GM12878 (cell line): ENCODE measurements around the gene IFI30. TPM values are rescaled to one million over a fixed set of nuclear protein-coding genes. Genes with fewer than 3 reads are reported as not detected.

Experiments used
- BCL11A ChIP-seq: IDR thresholded peaks from 2 replicates; pipeline ENCODE4 v1.6.1; 2011; ENCODE audit warnings: low read depth, low read length
- BHLHE40 ChIP-seq, 2 experiments: fragments of 450-650 bp in 1 of 2; IDR thresholded peaks; 2 replicates each; pipeline ENCODE4 v1.6.1; 2011 to 2017; ENCODE audit warnings: low read depth in 2 of 2, borderline replicate concordance in 1 of 2, improper control_type of control experiment in 1 of 2, low read length in 1 of 2, mild to moderate bottlenecking in 1 of 2
- BMI1 ChIP-seq: fragments of 450-650 bp; IDR thresholded peaks from 2 replicates; pipeline ENCODE4 v1.6.1; 2016; ENCODE audit warnings: mild to moderate bottlenecking, moderate library complexity, borderline replicate concordance
- CBFB ChIP-seq: IDR thresholded peaks from 2 replicates; pipeline ENCODE4 v1.6.1; 2016; ENCODE audit warnings: antibody characterized with exemption, low read depth
- CTCF ChIP-seq, 3 experiments: IDR thresholded peaks in 2 of 3; conservative IDR thresholded peaks in 1 of 3; 2 replicates each; pipeline ENCODE4 v1.5.1; 2011; ENCODE audit warnings: low read depth in 3 of 3, low read length in 3 of 3, mild to moderate bottlenecking in 3 of 3, control low read depth in 2 of 3, moderate library complexity in 2 of 3, inconsistent platforms in 1 of 3, mixed read lengths in 1 of 3; ENCODE audit not compliant: control insufficient read depth in 2 of 3, insufficient read depth in 1 of 3; ENCODE audit errors: extremely low read depth in 1 of 3
- E4F1 ChIP-seq: fragments of 450-650 bp; IDR thresholded peaks from 2 replicates; pipeline ENCODE4 v1.6.1; 2018; ENCODE audit warnings: borderline replicate concordance, mild to moderate bottlenecking; ENCODE audit not compliant: partially characterized antibody
- FOXM1 ChIP-seq: IDR thresholded peaks from 2 replicates; pipeline ENCODE4 v1.6.1; 2012; ENCODE audit warnings: low read depth, mild to moderate bottlenecking, inconsistent platforms, low read length, moderate library complexity
- GATAD2B ChIP-seq: fragments of 450-650 bp; conservative IDR thresholded peaks from 2 replicates; pipeline ENCODE4 v1.6.1; 2017; ENCODE audit warnings: low read depth, mild to moderate bottlenecking, moderate library complexity
- HCFC1 ChIP-seq: fragments of 150-350 bp; IDR thresholded peaks from 2 replicates; pipeline ENCODE4 v1.6.1; 2014; ENCODE audit warnings: low read length
- HDAC2 ChIP-seq: fragments of 200-600 bp; sonication (generic); IDR thresholded peaks from 2 replicates; pipeline ENCODE4 v1.6.1; 2017
- JUNB ChIP-seq: IDR thresholded peaks from 2 replicates; pipeline ENCODE4 v1.6.1; 2016; ENCODE audit warnings: antibody characterized with exemption, mild to moderate bottlenecking
- MEF2A ChIP-seq: IDR thresholded peaks from 2 replicates; pipeline ENCODE4 v1.6.1; 2011; ENCODE audit warnings: low read depth, mild to moderate bottlenecking, low read length, moderate library complexity; ENCODE audit not compliant: insufficient read depth
- MYB ChIP-seq: fragments of 150-350 bp; IDR thresholded peaks from 2 replicates; pipeline ENCODE4 v1.6.1; 2014; ENCODE audit warnings: mild to moderate bottlenecking, low read depth, low read length, borderline replicate concordance
- PAX5 ChIP-seq: IDR thresholded peaks from 2 replicates; pipeline ENCODE4 v1.6.1; 2011; ENCODE audit warnings: low read depth, low read length, borderline replicate concordance
- POLR2AphosphoS5 ChIP-seq: IDR thresholded peaks from 2 replicates; pipeline ENCODE4 v1.6.1; 2011; ENCODE audit warnings: mild to moderate bottlenecking, low read length, inconsistent platforms
- SMC3 ChIP-seq: IDR thresholded peaks from 2 replicates; pipeline ENCODE4 v1.6.1; 2011; ENCODE audit warnings: low read length, improper control_type of control experiment, borderline replicate concordance
- SP1 ChIP-seq: IDR thresholded peaks from one replicate; pipeline ENCODE4 v1.6.1; 2011; ENCODE audit warnings: low read depth, low read length
- SREBF1 ChIP-seq: IDR thresholded peaks from 2 replicates; pipeline ENCODE4 v1.6.1; 2012; ENCODE audit warnings: mild to moderate bottlenecking, low read length
- TAF1 ChIP-seq: IDR thresholded peaks from 2 replicates; pipeline ENCODE4 v1.6.1; 2011; ENCODE audit warnings: mild to moderate bottlenecking, low read depth, low read length, borderline replicate concordance
- TCF12 ChIP-seq: IDR thresholded peaks from 2 replicates; pipeline ENCODE4 v1.6.1; 2011; ENCODE audit warnings: low read depth, mild to moderate bottlenecking, low read length
- TCF7 ChIP-seq: IDR thresholded peaks from 2 replicates; pipeline ENCODE4 v1.6.1; 2014; ENCODE audit warnings: antibody characterized with exemption, borderline replicate concordance
- ZBED1 ChIP-seq: IDR thresholded peaks from 2 replicates; pipeline ENCODE4 v1.6.1; 2016; ENCODE audit warnings: borderline replicate concordance
- ZNF274 ChIP-seq: IDR thresholded peaks from one replicate; pipeline ENCODE4 v1.8.0; 2011; ENCODE audit not compliant: insufficient read length, insufficient read depth
- ZNF622 ChIP-seq: fragments of 450-650 bp; IDR thresholded peaks from 2 replicates; pipeline ENCODE4 v1.6.1; 2017; ENCODE audit warnings: mild to moderate bottlenecking, inconsistent platforms
- ZNF687 ChIP-seq: fragments of 450-650 bp; IDR thresholded peaks from 2 replicates; pipeline ENCODE4 v1.6.1; 2017; ENCODE audit warnings: mild to moderate bottlenecking, moderate library complexity
- polyA plus RNA-seq, 11 experiments: library from polyadenylated mRNA; depleted of rRNA in 4 of 11; unstranded in 6 of 11; stranded (reverse) in 5 of 11; fragments of >200 nt; fragmentation: Nextera tagmentation in 4 of 11; fragmentation: Illumina TruSeq in 1 of 11; extraction: Ambion mirVana in 4 of 11; extraction: Trizol in 1 of 11; gene quantifications; 1 replicate in 1 of 11; 2 replicates in 10 of 11; pipeline versions ENCODE4 v1.2.1 to v1.2.3, GENCODE V29; 2011 to 2016; ENCODE audit warnings: inconsistent platforms in 2 of 11, missing spikeins in 2 of 11, low read depth in 1 of 11
- total RNA-seq, 4 experiments: library from RNA; depleted of rRNA in 3 of 4; stranded (reverse); fragments of >200 nt in 3 of 4; fragmentation: Illumina TruSeq in 1 of 4; extraction: Trizol in 1 of 4; gene quantifications; 2 replicates each; pipeline versions ENCODE4 v1.2.1 to v1.2.3, GENCODE V29; 2013 to 2021

The IFI30 gene
- total and polyA plus RNA-seq, 10 of the 15 experiments (the other 5 are each of a cell fraction or from before 2014, with no cell fraction given) = 221 to 1,112 (median 451) TPM

GRCh38 chr19:18173572-18174288 lies at the start of gene IFI30 (continued):
- TF ChIP-seq ZNF687 = peak; percentile 98
- TF ChIP-seq TCF7 = no peak
- peak; percentile 75; the same call in 1 of the 2 replicates for TF ChIP-seq TAF1
- no peak for TF ChIP-seq BCL11A
- no peak for TF ChIP-seq HCFC1
- TF ChIP-seq MYB = no peak
- peak; percentile 73 for TF ChIP-seq CBFB
- no peak for TF ChIP-seq E4F1
- TF ChIP-seq ZBED1 = no peak; the same call in 1 of the 2 replicates
- TF ChIP-seq POLR2AphosphoS5 = peak; percentile 98
- peak; percentile 76; the same call in 1 of the 2 replicates for TF ChIP-seq GATAD2B
- TF ChIP-seq CTCF (IDR thresholded peaks at IDR 0.05 in 2 of 3, conservative IDR thresholded peaks at IDR 0.05 in 1 of 3; ENCODE audit: control insufficient read depth in 2 of 3, extremely low read depth in 1 of 3, insufficient read depth in 1 of 3, low read depth in 3 of 3, low read length in 3 of 3) = no peak
- no peak for TF ChIP-seq FOXM1
- peak; percentile 56 for TF ChIP-seq SP1
- TF ChIP-seq BMI1 = no peak
- TF ChIP-seq HDAC2 = no peak
- no peak for TF ChIP-seq MEF2A
- no peak for TF ChIP-seq ZNF622
- TF ChIP-seq BHLHE40 (IDR thresholded peaks at IDR 0.05; ENCODE audit: borderline replicate concordance in 1 of 2, low read depth in 2 of 2, low read length in 1 of 2) = peak; percentile 99 to 100
- no peak for TF ChIP-seq SREBF1
- TF ChIP-seq TCF12 = peak; percentile 84
- TF ChIP-seq ZNF274 = no peak
- TF ChIP-seq JUNB = no peak
- TF ChIP-seq SMC3 = peak; percentile 0; the same call in 1 of the 2 replicates
- no peak for TF ChIP-seq PAX5
